Liver (tissue), 9 donors: ENCODE data around the gene ELP4. TPM values are rescaled to one million over a fixed set of nuclear protein-coding genes. Genes with fewer than 3 reads are reported as not detected.

Experiments used
- DNase-seq: peaks from one replicate; pipeline ENCODE4 v3.0.0-alpha.2; 2017; ENCODE audit warnings: low spot score
- H3K27ac ChIP-seq, 2 donors: one replicate each; pipeline ENCODE4 v1.7.0; 2013; ENCODE audit warnings: inconsistent platforms in 2 of 2, low read length in 2 of 2, control low read depth in 1 of 2, low read depth in 1 of 2, mild to moderate bottlenecking in 1 of 2
- H3K27me3 ChIP-seq, 4 donors: one replicate each; pipeline versions ENCODE4 v1.6.1 to v1.7.0; 2013; ENCODE audit warnings: low read length in 3 of 4, inconsistent platforms in 1 of 4, mild to moderate bottlenecking in 1 of 4, moderate library complexity in 1 of 4; ENCODE audit not compliant: control insufficient read depth in 4 of 4, insufficient read depth in 4 of 4
- H3K36me3 ChIP-seq, 4 donors: one replicate each; pipeline versions ENCODE4 v1.6.1 to v1.7.0; 2013; ENCODE audit warnings: low read length in 3 of 4, mild to moderate bottlenecking in 3 of 4, low read depth in 1 of 4, moderate library complexity in 1 of 4; ENCODE audit not compliant: control insufficient read depth in 4 of 4, insufficient read depth in 3 of 4
- H3K4me1 ChIP-seq, 4 donors: one replicate each; pipeline versions ENCODE4 v1.6.1 to v1.7.0; 2013; ENCODE audit warnings: low read length in 3 of 4, mild to moderate bottlenecking in 3 of 4, moderate library complexity in 1 of 4; ENCODE audit not compliant: control insufficient read depth in 4 of 4, insufficient read depth in 4 of 4
- H3K4me3 ChIP-seq, 3 donors: one replicate each; pipeline versions ENCODE4 v1.6.1 to v1.7.0; 2013; ENCODE audit warnings: low read length in 3 of 3, control low read depth in 1 of 3, low read depth in 1 of 3, mild to moderate bottlenecking in 1 of 3
- H3K9ac ChIP-seq, 2 donors: one replicate each; pipeline ENCODE4 v1.7.0; 2013; ENCODE audit warnings: low read length in 2 of 2, mild to moderate bottlenecking in 2 of 2, moderate library complexity in 2 of 2, control low read depth in 1 of 2, low read depth in 1 of 2
- H3K9me3 ChIP-seq, 4 donors: one replicate each; pipeline versions ENCODE4 v1.6.1 to v1.7.0; 2013; ENCODE audit warnings: low read length in 3 of 4; ENCODE audit not compliant: control insufficient read depth in 4 of 4
- CTCF ChIP-seq: fragments of 150-350 bp; IDR thresholded peaks from 2 replicates; pipeline ENCODE4 v1.5.1; 2017; ENCODE audit warnings: improper control_type of control experiment, low read depth, low read length; ENCODE audit not compliant: missing input control
- FOXA1 ChIP-seq: IDR thresholded peaks from 2 replicates; pipeline ENCODE4 v1.6.1; 2016; ENCODE audit warnings: antibody characterized with exemption
- FOXA2 ChIP-seq: IDR thresholded peaks from 2 replicates; pipeline ENCODE4 v1.6.1; 2016; ENCODE audit warnings: antibody characterized with exemption
- HNF4G ChIP-seq: IDR thresholded peaks from 2 replicates; pipeline ENCODE4 v1.6.1; 2016; ENCODE audit warnings: antibody characterized with exemption
- JUND ChIP-seq, 2 donors: IDR thresholded peaks; 2 replicates each; pipeline ENCODE4 v1.6.1; 2016; ENCODE audit warnings: antibody characterized with exemption in 2 of 2
- NR2F2 ChIP-seq: IDR thresholded peaks from 2 replicates; pipeline ENCODE4 v1.6.1; 2016; ENCODE audit warnings: antibody characterized with exemption
- RAD21 ChIP-seq, 2 donors: IDR thresholded peaks; 2 replicates each; pipeline ENCODE4 v1.6.1; 2016; ENCODE audit warnings: antibody characterized with exemption in 2 of 2, mild to moderate bottlenecking in 2 of 2
- RXRA ChIP-seq, 2 donors: IDR thresholded peaks; 2 replicates each; pipeline ENCODE4 v1.6.1; 2017 to 2018; ENCODE audit warnings: antibody characterized with exemption in 2 of 2, mild to moderate bottlenecking in 1 of 2
- SP1 ChIP-seq: IDR thresholded peaks from 2 replicates; pipeline ENCODE4 v1.6.1; 2018; ENCODE audit warnings: antibody characterized with exemption, mild to moderate bottlenecking
- TAF1 ChIP-seq: conservative IDR thresholded peaks from 2 replicates; pipeline ENCODE4 v1.6.1; 2016; ENCODE audit warnings: antibody characterized with exemption, mild to moderate bottlenecking
- YY1 ChIP-seq: IDR thresholded peaks from 2 replicates; pipeline ENCODE4 v1.6.1; 2016; ENCODE audit warnings: antibody characterized with exemption, mild to moderate bottlenecking
- WGBS: extraction: QIAGEN DNeasy Blood & Tissue Kit; methylation state at CpG from one replicate; pipeline ENCODE4 v1.1.7; 2013; 5-methylcytosine and 5-hydroxymethylcytosine counted together
- polyA plus RNA-seq, 2 donors: library from polyadenylated mRNA; stranded (reverse) in 1 of 2; unstranded in 1 of 2; fragments of 200-250 nt in 1 of 2; fragments of >200 nt in 1 of 2; fragmentation: Nextera tagmentation in 1 of 2; extraction: Ambion mirVana in 1 of 2; gene quantifications; one replicate each; pipeline versions ENCODE4 v1.2.1 to v1.2.3, GENCODE V29; 2013 to 2015
- total RNA-seq, 2 donors: library from RNA; depleted of rRNA; stranded (reverse); fragments of >200 nt; gene quantifications; one replicate each; pipeline ENCODE4 v1.2.3, GENCODE V29; 2014
- donor health status: healthy.
- donor health status: healthy.
- donor health status: healthy.
- donor health status: healthy.
- donor health status: healthy.

The ELP4 gene
- total and polyA plus RNA-seq, 4 donors = 6.0 to 18.8 (median 12.5) TPM

- TF ChIP-seq CTCF (no peak), TAF1 (no peak)
Observed at GRCh38 chr11:31821235-31821764, 311.7 kb downstream of the ELP4 start (continued).

- Histone ChIP-seq H3K36me3 (no peaks in the 10 kb centered on the region), H3K4me1 (peaks cover 9 to 19% (median 12%) of the 10 kb centered on the region in 4 donors), H3K27me3 (peaks cover 0 to 44% (median 32%) of the 10 kb centered on the region in 4 donors), H3K27ac (no peak overlapping the region), H3K9me3 (peaks cover 0 to 5% (median 0%) of the 10 kb centered on the region in 4 donors), H3K9ac (no peak overlapping the region), H3K4me3 (no peak overlapping the region)
- no peak for DNase-seq
- no peak for TF ChIP-seq RAD21 (IDR thresholded peaks at IDR 0.05)
- TF ChIP-seq NR2F2 = no peak
- no peak for TF ChIP-seq HNF4G
- 13% methylated on average over 8 of the region's 8 CpGs for WGBS
Observed at GRCh38 chr11:31821766-31822165, 312.2 kb downstream of the ELP4 start.

- peaks cover 0 to 47% (median 32%) of the 10 kb centered on the region in 4 donors for H3K27me3 ChIP-seq
- DNase-seq = no peak
- 37% methylated on average over 17 of the region's 17 CpGs for WGBS
- peaks cover 0 to 5% (median 0%) of the 10 kb centered on the region in 4 donors for H3K9me3 ChIP-seq
- no peak overlapping the region for H3K4me3 ChIP-seq
- no peak overlapping the region for H3K27ac ChIP-seq
- peaks cover 4 to 19% (median 13%) of the 10 kb centered on the region in 4 donors for H3K4me1 ChIP-seq
- no peak overlapping the region for H3K9ac ChIP-seq
- H3K36me3 ChIP-seq = no peaks in the 10 kb centered on the region
- TF ChIP-seq JUND (IDR thresholded peaks at IDR 0.05) (no peak), FOXA2 (no peak), RAD21 (IDR thresholded peaks at IDR 0.05) (no peak), YY1 (no peak)
Observed at GRCh38 chr11:31822175-31822926, 312.8 kb downstream of the ELP4 start.

- no peak for DNase-seq
Observed at GRCh38 chr11:31822927-31823643, 313.5 kb downstream of the ELP4 start.

More at GRCh38 chr11:31822927-31823643, 313.5 kb downstream of the ELP4 start:
- H3K36me3 ChIP-seq = no peaks in the 10 kb centered on the region
- 42% methylated on average over 14 of the region's 14 CpGs for WGBS
- no peak for TF ChIP-seq SP1
- TF ChIP-seq FOXA1 = no peak
- TF ChIP-seq TAF1 = no peak
- no peak for TF ChIP-seq RXRA (IDR thresholded peaks at IDR 0.05)
- no peak overlapping the region for H3K27ac ChIP-seq
- H3K4me3 ChIP-seq = no peak overlapping the region
- H3K9ac ChIP-seq = no peak overlapping the region
- H3K27me3 ChIP-seq = peaks cover 0 to 48% (median 31%) of the 10 kb centered on the region in 4 donors
- peaks cover 0 to 5% (median 0%) of the 10 kb centered on the region in 4 donors for H3K9me3 ChIP-seq
- peaks cover 3 to 16% (median 11%) of the 10 kb centered on the region in 4 donors for H3K4me1 ChIP-seq
